Breast epithelium (tissue), 3 donors: ENCODE measurements around the gene FCN2.

ENCODE experiments used
- POLR2A ChIP-seq: fragments of 450-650 bp; IDR thresholded peaks from one replicate; pipeline ENCODE4 v1.6.1; 2016; ENCODE audit warnings: antibody characterized with exemption, mild to moderate bottlenecking, moderate library complexity
- TF ChIP-seq, protein P1 (sequence below), 3 donors: fragments of 450-650 bp; IDR thresholded peaks; one replicate each; pipeline ENCODE4 v1.5.1; 2016 to 2017; ENCODE audit warnings: antibody characterized with exemption in 3 of 3, mild to moderate bottlenecking in 3 of 3, moderate library complexity in 3 of 3

GRCh38 chr9:134888603-134889190 lies 8.1 kb downstream of the FCN2 start:
- TF ChIP-seq, protein P1, sequence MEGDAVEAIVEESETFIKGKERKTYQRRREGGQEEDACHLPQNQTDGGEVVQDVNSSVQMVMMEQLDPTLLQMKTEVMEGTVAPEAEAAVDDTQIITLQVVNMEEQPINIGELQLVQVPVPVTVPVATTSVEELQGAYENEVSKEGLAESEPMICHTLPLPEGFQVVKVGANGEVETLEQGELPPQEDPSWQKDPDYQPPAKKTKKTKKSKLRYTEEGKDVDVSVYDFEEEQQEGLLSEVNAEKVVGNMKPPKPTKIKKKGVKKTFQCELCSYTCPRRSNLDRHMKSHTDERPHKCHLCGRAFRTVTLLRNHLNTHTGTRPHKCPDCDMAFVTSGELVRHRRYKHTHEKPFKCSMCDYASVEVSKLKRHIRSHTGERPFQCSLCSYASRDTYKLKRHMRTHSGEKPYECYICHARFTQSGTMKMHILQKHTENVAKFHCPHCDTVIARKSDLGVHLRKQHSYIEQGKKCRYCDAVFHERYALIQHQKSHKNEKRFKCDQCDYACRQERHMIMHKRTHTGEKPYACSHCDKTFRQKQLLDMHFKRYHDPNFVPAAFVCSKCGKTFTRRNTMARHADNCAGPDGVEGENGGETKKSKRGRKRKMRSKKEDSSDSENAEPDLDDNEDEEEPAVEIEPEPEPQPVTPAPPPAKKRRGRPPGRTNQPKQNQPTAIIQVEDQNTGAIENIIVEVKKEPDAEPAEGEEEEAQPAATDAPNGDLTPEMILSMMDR (IDR thresholded peaks at IDR 0.05), result no peak
- no peak for TF ChIP-seq POLR2A
